Tibial nerve (tissue), 4 donors: ENCODE results near the gene AFF3. TPM values are rescaled to one million over a fixed set of nuclear protein-coding genes. Genes with fewer than 3 reads are reported as not detected.

Experiments
- DNase-seq, 2 donors: peaks; one replicate each; pipeline ENCODE4 v3.0.0-alpha.2; 2019; ENCODE audit warnings: low spot score in 2 of 2
- H3K27ac ChIP-seq, 4 donors: fragments of 200-600 bp; sonication (generic) in 3 of 4; one replicate each; pipeline ENCODE4 v1.5.1; 2017 to 2019; ENCODE audit warnings: mild to moderate bottlenecking in 1 of 4
- H3K27me3 ChIP-seq, 2 donors: fragments of 200-600 bp; sonication (generic) in 1 of 2; one replicate each; pipeline versions ENCODE4 v1.5.1 to v1.6.0; 2017 to 2019
- H3K36me3 ChIP-seq, 3 donors: fragments of 200-600 bp; sonication (generic); one replicate each; pipeline ENCODE4 v1.5.1; 2018 to 2019
- H3K4me1 ChIP-seq, 4 donors: fragments of 200-600 bp; sonication (generic) in 3 of 4; one replicate each; pipeline ENCODE4 v1.5.1; 2017 to 2019
- H3K4me3 ChIP-seq, 4 donors: fragments of 200-600 bp; sonication (generic) in 3 of 4; one replicate each; pipeline ENCODE4 v1.5.1; 2017 to 2019; ENCODE audit warnings: mild to moderate bottlenecking in 1 of 4, moderate library complexity in 1 of 4
- H3K9me3 ChIP-seq, 4 donors: fragments of 200-600 bp; sonication (generic) in 3 of 4; one replicate each; pipeline ENCODE4 v1.5.1; 2017 to 2019
- EP300 ChIP-seq, 2 donors: sonication (generic); formaldehyde crosslinking; IDR thresholded peaks; one replicate each; pipeline ENCODE4 v1.6.1; 2017; ENCODE audit warnings: antibody characterized with exemption in 2 of 2, mild to moderate bottlenecking in 1 of 2
- POLR2A ChIP-seq, 2 donors: fragments of 450-650 bp; IDR thresholded peaks; one replicate each; pipeline ENCODE4 v1.6.1; 2017; ENCODE audit warnings: antibody characterized with exemption in 2 of 2, mild to moderate bottlenecking in 2 of 2, moderate library complexity in 2 of 2
- whole genome bisulfite sequencing, 2 donors: methylation state at CpG; one replicate each; pipeline ENCODE4 v1.1.5; 2018; 5-methylcytosine and 5-hydroxymethylcytosine counted together
- total RNA-seq, 4 donors: library from RNA; depleted of rRNA; stranded (reverse); fragments of >200 nt; gene quantifications; one replicate each; pipeline ENCODE4 v1.1.0, GENCODE V29; 2016
- TF ChIP-seq, protein P1 (sequence below), 5 experiments: fragments of 200-600 bp in 3 of 5; fragments of 450-650 bp in 2 of 5; sonication (generic) in 3 of 5; IDR thresholded peaks; one replicate each; pipeline ENCODE4 v1.5.1; 2016 to 2019; ENCODE audit warnings: antibody characterized with exemption in 5 of 5, mild to moderate bottlenecking in 3 of 5, moderate library complexity in 2 of 5

AFF3 gene
- total RNA-seq, 4 donors from 2014 or later, result 7.2 to 36.0 (median 21.4) TPM

- H3K4me3 ChIP-seq, result no peak overlapping the region
- 70 to 72% methylated on average over 3 of the region's 3 CpGs for WGBS, 2 donors
- no peaks in the 10 kb centered on the region for H3K36me3 ChIP-seq
- TF ChIP-seq, protein P1, sequence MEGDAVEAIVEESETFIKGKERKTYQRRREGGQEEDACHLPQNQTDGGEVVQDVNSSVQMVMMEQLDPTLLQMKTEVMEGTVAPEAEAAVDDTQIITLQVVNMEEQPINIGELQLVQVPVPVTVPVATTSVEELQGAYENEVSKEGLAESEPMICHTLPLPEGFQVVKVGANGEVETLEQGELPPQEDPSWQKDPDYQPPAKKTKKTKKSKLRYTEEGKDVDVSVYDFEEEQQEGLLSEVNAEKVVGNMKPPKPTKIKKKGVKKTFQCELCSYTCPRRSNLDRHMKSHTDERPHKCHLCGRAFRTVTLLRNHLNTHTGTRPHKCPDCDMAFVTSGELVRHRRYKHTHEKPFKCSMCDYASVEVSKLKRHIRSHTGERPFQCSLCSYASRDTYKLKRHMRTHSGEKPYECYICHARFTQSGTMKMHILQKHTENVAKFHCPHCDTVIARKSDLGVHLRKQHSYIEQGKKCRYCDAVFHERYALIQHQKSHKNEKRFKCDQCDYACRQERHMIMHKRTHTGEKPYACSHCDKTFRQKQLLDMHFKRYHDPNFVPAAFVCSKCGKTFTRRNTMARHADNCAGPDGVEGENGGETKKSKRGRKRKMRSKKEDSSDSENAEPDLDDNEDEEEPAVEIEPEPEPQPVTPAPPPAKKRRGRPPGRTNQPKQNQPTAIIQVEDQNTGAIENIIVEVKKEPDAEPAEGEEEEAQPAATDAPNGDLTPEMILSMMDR (IDR thresholded peaks at IDR 0.05), result no peak
- no peak for TF ChIP-seq EP300 (IDR thresholded peaks at IDR 0.05)
- no peak for TF ChIP-seq POLR2A (IDR thresholded peaks at IDR 0.05)
- no peak overlapping the region for H3K27ac ChIP-seq
- no peaks in the 10 kb centered on the region for H3K27me3 ChIP-seq
- H3K4me1 ChIP-seq, result peaks cover 0 to 3% (median 0%) of the 10 kb centered on the region in 4 donors
- no peak for DNase-seq
- H3K9me3 ChIP-seq, result no peaks in the 10 kb centered on the region
These were observed 69.9 kb downstream of the AFF3 start for GRCh38 chr2:100072503-100072902.

GRCh38 chr2:100071335-100072043 is 70.9 kb downstream of the AFF3 start:
- 81 to 88% methylated on average over 13 of the region's 13 CpGs for WGBS, 2 donors
- Histone ChIP-seq H3K27me3 (no peaks in the 10 kb centered on the region), H3K36me3 (no peaks in the 10 kb centered on the region), H3K4me1 (peaks cover 0 to 8% (median 0%) of the 10 kb centered on the region in 4 donors), H3K27ac (no peak overlapping the region), H3K4me3 (no peak overlapping the region), H3K9me3 (no peaks in the 10 kb centered on the region)
- DNase-seq, result no peak
- TF ChIP-seq EP300 (IDR thresholded peaks at IDR 0.05) (no peak), POLR2A (IDR thresholded peaks at IDR 0.05) (no peak)
- TF ChIP-seq, protein P1 (IDR thresholded peaks at IDR 0.05), result no peak

DNA sequence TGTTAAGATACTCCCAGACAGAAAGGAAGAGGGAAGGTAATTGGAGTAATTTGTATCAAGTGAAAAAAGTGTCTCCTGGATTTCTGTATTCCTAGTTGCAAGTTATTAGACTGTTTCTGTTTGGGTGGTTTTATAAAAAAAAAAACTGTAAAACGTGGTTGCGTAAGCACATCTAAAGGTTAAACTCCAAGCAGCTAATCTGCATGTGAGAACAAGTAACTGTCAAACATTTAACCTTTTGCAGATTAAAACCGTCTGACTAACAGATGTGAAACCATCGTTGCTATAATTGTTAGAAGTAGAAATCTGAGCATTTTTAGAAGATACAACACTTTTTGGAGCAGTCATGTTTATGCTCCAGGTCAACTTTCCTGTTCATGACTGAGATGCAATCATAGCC is 72.3 kb downstream of the AFF3 start:
- no peak overlapping the region for H3K27ac ChIP-seq
- no peaks in the 10 kb centered on the region for H3K36me3 ChIP-seq
- no peak overlapping the region for H3K4me3 ChIP-seq
- H3K4me1 ChIP-seq, result peaks cover 0 to 8% (median 0%) of the 10 kb centered on the region in 4 donors
- no peaks in the 10 kb centered on the region for H3K27me3 ChIP-seq
- WGBS, 2 donors, result 48% methylated on average over 4 of the region's 4 CpGs
- DNase-seq, result no peak
- TF ChIP-seq POLR2A (IDR thresholded peaks at IDR 0.05) (no peak), EP300 (IDR thresholded peaks at IDR 0.05) (no peak)
- TF ChIP-seq, protein P1 (IDR thresholded peaks at IDR 0.05), result no peak
- H3K9me3 ChIP-seq, result no peaks in the 10 kb centered on the region

- 89 to 92% methylated on average over 4 of the region's 4 CpGs for WGBS, 2 donors
- no peak for DNase-seq
- TF ChIP-seq EP300 (IDR thresholded peaks at IDR 0.05) (no peak), POLR2A (IDR thresholded peaks at IDR 0.05) (no peak)
- TF ChIP-seq, protein P1 (IDR thresholded peaks at IDR 0.05), result no peak
These were observed 74.0 kb downstream of the AFF3 start for GRCh38 chr2:100068395-100068794.

DNA sequence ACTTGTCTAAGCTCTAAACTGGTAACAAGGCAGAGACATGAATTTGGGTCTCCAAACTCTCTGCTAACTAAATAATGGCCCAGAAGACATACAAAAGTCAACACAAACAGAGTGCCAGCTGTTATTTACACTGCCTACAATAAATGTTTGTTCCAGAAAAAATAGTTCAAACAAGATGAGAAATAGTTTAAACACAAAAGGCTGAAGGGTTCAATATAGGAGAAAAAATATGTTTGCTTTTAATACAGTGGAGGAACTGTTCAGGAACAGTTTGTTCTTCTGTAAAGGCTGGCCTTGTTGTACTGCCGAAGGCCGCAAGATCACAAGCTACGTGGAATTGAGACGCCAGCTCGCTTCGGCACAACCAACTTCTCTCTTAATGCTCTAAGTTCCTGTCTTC is 74.6 kb downstream of the AFF3 start:
- H3K27ac ChIP-seq, result no peak overlapping the region
- TF ChIP-seq EP300 (IDR thresholded peaks at IDR 0.05) (no peak), POLR2A (IDR thresholded peaks at IDR 0.05) (no peak)
- TF ChIP-seq, protein P1 (IDR thresholded peaks at IDR 0.05), result no peak
- WGBS, 2 donors, result 51 to 52% methylated on average over 6 of the region's 6 CpGs
- peaks cover 0 to 5% (median 0%) of the 10 kb centered on the region in 4 donors for H3K9me3 ChIP-seq
- H3K36me3 ChIP-seq, result no peaks in the 10 kb centered on the region
- H3K4me3 ChIP-seq, result no peak overlapping the region
- no peaks in the 10 kb centered on the region for H3K27me3 ChIP-seq
- H3K4me1 ChIP-seq, result peaks cover 0 to 8% (median 0%) of the 10 kb centered on the region in 4 donors
- DNase-seq, result no peak

More at GRCh38 chr2:100068395-100068794, 74.0 kb downstream of the AFF3 start:
- Histone ChIP-seq H3K27me3 (no peaks in the 10 kb centered on the region), H3K27ac (no peak overlapping the region), H3K9me3 (peaks cover 0 to 4% (median 0%) of the 10 kb centered on the region in 4 donors), H3K4me3 (no peak overlapping the region), H3K36me3 (no peaks in the 10 kb centered on the region), H3K4me1 (peaks cover 0 to 8% (median 0%) of the 10 kb centered on the region in 4 donors)
